ENCODE results near the gene OR5K1. TPM values are rescaled to one million over a fixed set of nuclear protein-coding genes. Genes with fewer than 3 reads are reported as not detected.

Gene OR5K1
- total RNA-seq, 2 experiments from 2014 or later = not detected

GRCh38 chr3:98500019-98500418, 37.0 kb downstream of the OR5K1 start:
- Histone ChIP-seq H3K9me2 (ENCODE audit: insufficient read depth, low read length) (no peaks in the 10 kb centered on the region), H3K4me3 (ENCODE audit: low read depth, low read length, poor library complexity, severe bottlenecking) (no peak overlapping the region), H3K9me3 (ENCODE audit: low read length) (no peaks in the 10 kb centered on the region), H3K36me3 (ENCODE audit: insufficient read depth, low read length) (no peaks in the 10 kb centered on the region), H3K27ac (ENCODE audit: low read depth, low read length, poor library complexity, severe bottlenecking) (no peak overlapping the region), H3K4me1 (ENCODE audit: insufficient read depth, low read length, poor library complexity, severe bottlenecking) (no peaks in the 10 kb centered on the region), H2AFZ (ENCODE audit: low read length) (no peak overlapping the region), H3K4me2 (ENCODE audit: low read length) (no peak overlapping the region), H4K20me1 (ENCODE audit: insufficient read depth, low read length) (no peaks in the 10 kb centered on the region), H3K79me2 (ENCODE audit: insufficient read depth, low read depth, low read length) (no peaks in the 10 kb centered on the region)
- no TSS peak for BruUV-seq (replicated peaks)
- TF ChIP-seq EZH2phosphoT487 (IDR thresholded peaks at IDR 0.05; ENCODE audit: borderline replicate concordance, low read depth, low read length) = no peak
- TF ChIP-seq, protein P1, sequence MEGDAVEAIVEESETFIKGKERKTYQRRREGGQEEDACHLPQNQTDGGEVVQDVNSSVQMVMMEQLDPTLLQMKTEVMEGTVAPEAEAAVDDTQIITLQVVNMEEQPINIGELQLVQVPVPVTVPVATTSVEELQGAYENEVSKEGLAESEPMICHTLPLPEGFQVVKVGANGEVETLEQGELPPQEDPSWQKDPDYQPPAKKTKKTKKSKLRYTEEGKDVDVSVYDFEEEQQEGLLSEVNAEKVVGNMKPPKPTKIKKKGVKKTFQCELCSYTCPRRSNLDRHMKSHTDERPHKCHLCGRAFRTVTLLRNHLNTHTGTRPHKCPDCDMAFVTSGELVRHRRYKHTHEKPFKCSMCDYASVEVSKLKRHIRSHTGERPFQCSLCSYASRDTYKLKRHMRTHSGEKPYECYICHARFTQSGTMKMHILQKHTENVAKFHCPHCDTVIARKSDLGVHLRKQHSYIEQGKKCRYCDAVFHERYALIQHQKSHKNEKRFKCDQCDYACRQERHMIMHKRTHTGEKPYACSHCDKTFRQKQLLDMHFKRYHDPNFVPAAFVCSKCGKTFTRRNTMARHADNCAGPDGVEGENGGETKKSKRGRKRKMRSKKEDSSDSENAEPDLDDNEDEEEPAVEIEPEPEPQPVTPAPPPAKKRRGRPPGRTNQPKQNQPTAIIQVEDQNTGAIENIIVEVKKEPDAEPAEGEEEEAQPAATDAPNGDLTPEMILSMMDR (conservative IDR thresholded peaks at IDR 0.05; ENCODE audit: low read length) = no peak
- intact Hi-C loops (cut with micrococcal nuclease; ENCODE audit: unreplicated experiment) = loop anchor here (10.0 kb wide), 1 partner anchor 1165 kb away; no protein-coding TSS in a partner anchor
- ChIA-PET CTCF (ENCODE audit: unreplicated experiment) (no interaction called here), POLR2A (no interaction called here)
- no peak for DNase-seq (ENCODE audit: low spot score)

DNA sequence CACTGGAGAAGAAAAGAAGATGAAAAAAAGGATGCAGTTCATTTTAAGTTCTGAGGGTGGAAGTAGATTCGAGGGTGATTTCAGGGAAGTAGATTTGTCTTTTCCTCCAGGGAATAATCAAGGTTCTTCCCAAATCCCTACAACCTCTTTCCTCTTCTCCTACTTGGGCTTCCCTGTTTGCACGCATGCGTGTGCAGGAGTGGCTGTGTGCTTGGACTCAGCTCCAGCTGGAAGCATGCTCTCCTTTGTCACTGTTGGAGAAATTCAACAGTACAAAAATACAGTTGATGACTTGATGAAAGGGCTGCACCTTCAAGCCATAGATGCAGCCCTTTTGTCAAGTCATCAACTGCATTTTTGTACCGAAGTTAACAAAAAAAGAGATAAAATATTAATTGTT, 38.3 kb downstream of the OR5K1 start:
- DNase-seq (ENCODE audit: low spot score) = no peak
- no peak overlapping the region for H3K4me2 ChIP-seq (ENCODE audit: low read length)
- ChIA-PET CTCF (ENCODE audit: unreplicated experiment) (no interaction called here), POLR2A (interaction anchor here (0.7 to 1.2 kb wide), 2 partner anchors 72 to 126 kb away, joined by 3 read pairs; no protein-coding TSS in a partner anchor)
- intact Hi-C loops (cut with micrococcal nuclease; ENCODE audit: unreplicated experiment) = loop anchor here (10.0 kb wide), 1 partner anchor 1164 kb away; no protein-coding TSS in a partner anchor
- TF ChIP-seq EZH2phosphoT487 (IDR thresholded peaks at IDR 0.05; ENCODE audit: borderline replicate concordance, low read depth, low read length) = no peak
- TF ChIP-seq, protein P1 (conservative IDR thresholded peaks at IDR 0.05; ENCODE audit: low read length) = no peak
- H3K9me2 ChIP-seq (ENCODE audit: insufficient read depth, low read length) = no peaks in the 10 kb centered on the region
- no TSS peak for BruUV-seq (replicated peaks)
- H3K4me3 ChIP-seq (ENCODE audit: low read depth, low read length, poor library complexity, severe bottlenecking) = no peak overlapping the region
- no peak overlapping the region for H2AFZ ChIP-seq (ENCODE audit: low read length)
- H3K9me3 ChIP-seq (ENCODE audit: low read length) = no peaks in the 10 kb centered on the region
- no peaks in the 10 kb centered on the region for H3K4me1 ChIP-seq (ENCODE audit: insufficient read depth, low read length, poor library complexity, severe bottlenecking)
- H4K20me1 ChIP-seq (ENCODE audit: insufficient read depth, low read length) = no peaks in the 10 kb centered on the region
- H3K79me2 ChIP-seq (ENCODE audit: insufficient read depth, low read depth, low read length) = no peaks in the 10 kb centered on the region
- H3K36me3 ChIP-seq (ENCODE audit: insufficient read depth, low read length) = no peaks in the 10 kb centered on the region
- no peak overlapping the region for H3K27ac ChIP-seq (ENCODE audit: low read depth, low read length, poor library complexity, severe bottlenecking)

DNA sequence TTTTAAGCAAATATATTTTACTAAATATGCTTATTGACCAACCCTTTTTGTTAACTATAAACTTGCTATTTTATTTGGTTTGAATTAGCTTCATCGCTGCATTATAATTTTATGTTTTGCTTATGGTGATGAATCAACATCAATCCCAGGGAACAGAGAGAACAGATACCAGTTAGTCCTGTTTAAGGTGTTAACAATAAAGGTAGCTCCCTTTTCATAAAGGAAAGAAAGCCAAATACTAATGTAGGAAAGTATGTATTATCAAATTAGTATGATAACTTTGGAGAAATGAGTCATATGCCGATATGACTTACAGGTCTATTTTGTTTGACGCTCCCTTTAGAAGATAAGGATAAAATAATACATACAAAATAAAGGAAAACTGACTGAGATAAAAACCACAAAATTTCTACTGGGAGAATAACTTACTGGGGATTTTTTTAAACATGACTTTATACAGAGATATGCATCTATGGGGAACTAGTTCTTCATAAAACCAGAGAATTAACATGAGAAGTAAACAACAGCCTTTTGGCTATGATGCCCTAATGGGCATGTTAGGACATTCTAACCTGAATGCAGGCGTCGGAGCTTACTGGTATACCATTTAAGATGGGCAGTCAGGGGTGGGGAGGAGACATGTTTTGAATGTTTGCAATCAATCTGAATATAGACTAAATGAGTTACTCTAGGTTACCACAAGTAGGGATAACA, 39.0 kb downstream of the OR5K1 start:
- H2AFZ ChIP-seq (ENCODE audit: low read length) = no peak overlapping the region
- no TSS peak for BruUV-seq (replicated peaks)
- no peak overlapping the region for H3K27ac ChIP-seq (ENCODE audit: low read depth, low read length, poor library complexity, severe bottlenecking)
- no peaks in the 10 kb centered on the region for H3K9me3 ChIP-seq (ENCODE audit: low read length)
- ChIA-PET POLR2A (interaction anchor here (0.7 to 1.2 kb wide), 2 partner anchors 71 to 126 kb away, joined by 3 read pairs; no protein-coding TSS in a partner anchor), CTCF (ENCODE audit: unreplicated experiment) (no interaction called here)
- H3K4me3 ChIP-seq (ENCODE audit: low read depth, low read length, poor library complexity, severe bottlenecking) = no peak overlapping the region
- H3K4me1 ChIP-seq (ENCODE audit: insufficient read depth, low read length, poor library complexity, severe bottlenecking) = no peaks in the 10 kb centered on the region
- H3K36me3 ChIP-seq (ENCODE audit: insufficient read depth, low read length) = no peaks in the 10 kb centered on the region
- H3K4me2 ChIP-seq (ENCODE audit: low read length) = no peak overlapping the region
- intact Hi-C loops (cut with micrococcal nuclease; ENCODE audit: unreplicated experiment) = loop anchor here (10.0 kb wide), 1 partner anchor 1163 kb away; no protein-coding TSS in a partner anchor
- no peaks in the 10 kb centered on the region for H3K79me2 ChIP-seq (ENCODE audit: insufficient read depth, low read depth, low read length)
- no peak for TF ChIP-seq EZH2phosphoT487 (IDR thresholded peaks at IDR 0.05; ENCODE audit: borderline replicate concordance, low read depth, low read length)
- TF ChIP-seq, protein P1 (conservative IDR thresholded peaks at IDR 0.05; ENCODE audit: low read length) = no peak
- no peak for DNase-seq (ENCODE audit: low spot score)
- no peaks in the 10 kb centered on the region for H3K9me2 ChIP-seq (ENCODE audit: insufficient read depth, low read length)
- no peaks in the 10 kb centered on the region for H4K20me1 ChIP-seq (ENCODE audit: insufficient read depth, low read length)
